T-helper 2 cell (primary cell): Measurements from ENCODE around the gene NEDD8.
"Not testable (repeated sequence)": the region's sequence is repeated elsewhere in the genome, so short reads cannot be mapped to it uniquely, and the experiment has no call there.

Source experiments
- DNase-seq, 5 experiments: peaks; one replicate each; pipeline versions ENCODE4 v3.0.0 to v3.0.0-alpha.2; 2012 to 2022

Gene NEDD8

DNA sequence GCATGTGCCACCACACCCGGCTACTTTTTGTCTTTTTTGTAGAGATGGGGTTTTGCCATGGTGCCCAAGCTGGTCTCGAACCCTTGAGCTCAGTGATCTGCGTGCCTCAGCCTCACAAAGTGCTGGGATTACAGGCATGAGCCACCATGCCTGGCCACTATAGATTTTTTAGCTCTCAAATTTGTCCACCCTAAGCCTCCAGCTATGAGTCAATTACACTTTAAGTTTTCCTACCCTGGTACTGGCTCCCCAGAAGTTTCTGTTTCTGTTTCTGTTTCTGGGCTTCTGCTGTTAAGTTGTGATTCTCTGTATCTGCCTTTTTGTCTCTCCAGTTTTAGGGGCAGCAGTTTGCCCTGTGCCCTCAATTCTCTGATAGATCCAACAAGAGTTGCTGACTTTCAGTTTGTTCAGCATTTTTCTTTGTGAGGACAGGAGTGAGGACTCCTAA is 14.6 kb upstream of the NEDD8 start:
- peak in 2 of 5 experiments; percentile 15 to 86 for DNase-seq

- not testable (repeated sequence) for DNase-seq
Observed at GRCh38 chr14:24245350-24245749, 13.2 kb upstream of the NEDD8 start.

GRCh38 chr14:24243336-24243836 is 11.2 kb upstream of the NEDD8 start:
- no peak for DNase-seq

DNA sequence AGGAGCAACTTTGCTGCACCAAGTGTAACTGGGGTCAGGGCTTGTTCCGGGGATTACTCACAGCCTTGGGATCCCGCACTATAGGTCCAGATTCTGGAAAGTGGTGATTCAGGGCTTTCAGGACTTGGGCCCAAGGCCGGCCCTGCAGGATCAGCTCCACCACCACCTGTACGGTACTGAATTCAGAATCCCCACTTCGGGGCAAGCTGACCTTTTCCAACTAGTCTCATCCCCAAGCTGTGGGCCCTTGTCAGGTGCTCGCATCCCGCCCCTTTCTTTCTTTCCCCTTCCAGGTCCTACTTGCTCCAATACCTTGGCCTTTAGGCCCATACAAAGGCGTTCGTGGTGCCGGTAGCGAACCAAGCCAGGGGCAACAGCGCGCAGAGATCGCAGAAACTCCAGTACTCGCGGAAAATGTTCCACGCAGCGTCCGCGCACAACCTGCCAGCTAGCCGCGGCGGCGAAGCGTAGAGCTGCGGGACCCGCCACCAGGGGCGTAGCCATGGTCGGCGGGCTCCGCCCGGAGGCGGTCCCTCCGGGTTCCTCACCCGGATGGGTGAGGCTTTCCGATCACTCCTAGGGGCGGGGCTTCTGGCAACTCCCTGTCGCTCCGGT is 9.8 kb upstream of the NEDD8 start:
- peak; percentile 86 to 95 (median 94) for DNase-seq

- no peak for DNase-seq
Observed at GRCh38 chr14:24240110-24240918, 8.1 kb upstream of the NEDD8 start.

DNA sequence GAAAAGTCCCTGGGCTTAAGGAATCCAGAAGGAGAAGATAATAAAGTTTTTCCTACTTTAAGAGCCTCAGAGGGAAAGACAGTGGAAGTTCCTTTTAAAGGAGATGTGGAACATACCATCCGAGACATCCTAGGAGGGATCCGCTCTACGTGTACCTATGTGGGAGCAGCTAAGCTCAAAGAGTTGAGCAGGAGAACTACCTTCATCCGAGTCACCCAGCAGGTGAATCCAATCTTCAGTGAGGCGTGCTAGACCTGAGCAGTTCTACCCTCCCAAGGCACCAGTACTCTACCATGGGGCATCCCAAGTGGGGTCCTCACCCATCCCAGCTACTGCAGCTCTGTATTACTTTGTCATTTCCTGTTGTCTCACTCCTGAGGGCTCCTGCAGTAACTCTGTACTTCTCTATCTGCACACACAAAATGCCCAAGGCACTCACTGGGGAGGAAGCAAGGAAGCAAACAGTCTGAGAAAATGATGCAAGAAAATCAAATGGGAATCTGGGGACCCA is 6.4 kb upstream of the NEDD8 start:
- DNase-seq: no peak

DNA sequence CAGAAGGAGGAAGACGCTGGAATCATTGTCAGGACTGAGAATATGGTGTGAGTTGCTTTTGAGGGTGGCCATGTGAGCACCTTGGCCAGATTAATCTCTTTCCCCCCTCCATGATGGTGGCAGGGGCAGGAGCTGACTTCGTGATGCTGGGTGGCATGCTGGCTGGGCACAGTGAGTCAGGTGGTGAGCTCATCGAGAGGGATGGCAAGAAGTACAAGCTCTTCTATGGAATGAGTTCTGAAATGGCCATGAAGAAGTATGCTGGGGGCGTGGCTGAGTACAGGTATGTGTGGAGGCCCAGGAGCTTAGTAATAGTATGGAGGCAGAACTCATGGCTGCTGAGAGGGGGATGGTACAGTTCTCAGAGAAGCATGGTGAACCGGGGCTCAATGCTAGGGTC is 6.0 kb upstream of the NEDD8 start:
- DNase-seq: no peak

DNA sequence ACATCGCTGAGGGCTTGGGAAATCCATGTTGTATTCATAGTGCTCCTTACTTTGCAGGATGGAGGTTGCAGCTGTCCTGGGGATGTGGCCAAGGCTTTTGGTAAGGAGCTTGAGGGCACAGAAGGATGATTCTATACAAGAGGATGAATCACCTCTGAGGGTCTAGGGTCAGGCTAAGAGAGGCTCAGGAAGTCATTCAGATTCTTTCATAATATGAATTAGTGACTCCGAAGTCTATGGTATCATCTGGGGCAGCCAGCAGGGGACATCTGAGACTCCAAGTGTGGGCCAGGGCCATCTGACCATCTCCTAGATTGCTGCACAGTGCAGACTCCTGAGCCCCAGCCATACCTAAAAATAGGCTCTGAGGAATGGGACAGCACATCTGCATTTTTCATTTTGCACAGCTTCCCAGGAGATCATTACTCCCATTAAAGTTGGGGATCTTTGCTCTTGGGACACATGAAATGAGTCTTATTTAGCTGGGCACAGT is 5.3 kb upstream of the NEDD8 start:
- DNase-seq: no peak

DNA sequence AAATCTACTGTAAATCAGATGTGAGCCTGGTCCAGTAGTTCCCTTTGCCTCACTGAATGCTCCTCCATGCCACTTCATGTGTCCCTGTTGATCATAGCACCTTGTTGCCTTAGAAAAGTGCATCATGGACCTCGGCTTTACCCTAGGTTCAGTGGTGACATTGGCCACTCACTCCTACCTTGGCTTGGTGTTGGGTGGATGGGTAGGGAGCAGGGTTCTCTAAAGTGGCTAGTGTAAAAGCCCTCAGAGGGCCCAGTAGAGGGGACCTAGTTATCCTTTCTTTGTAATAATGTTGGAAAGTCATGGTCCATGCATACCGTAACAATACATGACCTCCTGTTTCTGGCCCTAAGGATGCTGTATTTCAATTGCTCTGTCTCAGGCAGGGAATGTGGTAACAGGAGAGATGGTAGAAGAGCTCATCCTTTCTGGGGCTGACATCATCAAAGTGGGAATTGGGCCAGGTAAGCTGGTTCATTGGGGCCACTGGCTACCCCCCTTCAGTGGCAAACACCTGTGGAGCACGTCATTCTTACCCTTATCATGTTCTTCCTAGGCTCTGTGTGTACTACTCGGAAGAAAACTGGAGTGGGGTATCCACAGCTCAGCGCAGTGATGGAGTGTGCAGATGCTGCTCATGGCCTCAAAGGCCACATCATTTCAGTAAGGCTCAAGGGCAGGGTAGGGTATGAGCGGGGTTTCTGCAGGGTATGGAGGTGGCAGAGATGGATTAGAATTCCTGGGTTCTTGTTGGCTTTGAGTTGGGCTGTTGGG is 4.7 kb upstream of the NEDD8 start:
- DNase-seq: no peak

DNA sequence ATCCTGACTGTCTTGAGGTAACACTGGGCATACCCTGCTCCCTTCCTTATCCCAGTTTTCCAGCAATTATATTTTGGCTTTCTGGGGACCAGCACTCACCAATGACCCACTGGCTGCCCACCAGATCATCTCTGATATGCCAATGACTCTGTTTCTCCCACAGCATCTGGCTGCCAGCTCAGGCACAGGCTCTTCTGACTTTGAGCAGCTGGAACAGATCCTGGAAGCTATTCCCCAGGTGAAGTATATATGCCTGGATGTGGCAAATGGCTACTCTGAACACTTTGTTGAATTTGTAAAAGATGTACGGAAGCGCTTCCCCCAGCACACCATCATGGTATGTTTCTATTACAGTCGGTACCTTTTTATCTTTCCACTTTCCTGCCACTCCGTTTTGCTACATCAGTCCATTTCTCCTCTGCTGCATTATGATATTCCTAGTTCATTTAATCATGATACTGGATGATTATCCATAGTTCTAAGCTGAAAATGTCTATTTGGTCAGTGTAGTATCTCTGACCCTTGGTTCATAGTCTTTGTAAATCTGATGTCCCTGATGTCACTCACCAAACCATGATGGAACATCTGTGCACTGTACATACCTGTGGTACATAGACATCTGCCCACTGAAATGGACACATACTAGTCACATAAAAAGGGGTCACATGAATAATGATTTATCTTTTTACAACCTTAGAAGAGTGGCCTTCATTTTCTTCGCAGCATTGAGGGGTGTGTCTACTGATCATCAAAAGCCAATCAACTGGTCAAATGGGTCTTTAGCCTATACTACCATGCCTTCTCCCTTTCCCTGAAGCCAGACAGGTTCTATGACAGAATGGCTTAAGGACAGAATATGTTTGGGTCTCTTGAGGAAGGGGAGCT is 3.9 kb upstream of the NEDD8 start:
- DNase-seq: no peak

- DNase-seq: peak in 1 of 5 experiments; percentile 94
Observed at GRCh38 chr14:24234095-24235005, 2.2 kb upstream of the NEDD8 start.

- peak in 1 of 5 experiments; percentile 77 for DNase-seq
Observed at GRCh38 chr14:24233538-24233866, 1.3 kb upstream of the NEDD8 start.

GRCh38 chr14:24232645-24233537 is 724 bp upstream of the NEDD8 start, which contains the start of gene GMPR2:
Gene GMPR2 (plus strand): TSS chr14:24232929. CDS start chr14:24233254, 325 bp downstream.
- DNase-seq: peak in 1 of 5 experiments; percentile 46

- DNase-seq: peak in 2 of 5 experiments; percentile 34 to 53
Observed at GRCh38 chr14:24231263-24232120, 675 bp downstream of the NEDD8 start.

DNA sequence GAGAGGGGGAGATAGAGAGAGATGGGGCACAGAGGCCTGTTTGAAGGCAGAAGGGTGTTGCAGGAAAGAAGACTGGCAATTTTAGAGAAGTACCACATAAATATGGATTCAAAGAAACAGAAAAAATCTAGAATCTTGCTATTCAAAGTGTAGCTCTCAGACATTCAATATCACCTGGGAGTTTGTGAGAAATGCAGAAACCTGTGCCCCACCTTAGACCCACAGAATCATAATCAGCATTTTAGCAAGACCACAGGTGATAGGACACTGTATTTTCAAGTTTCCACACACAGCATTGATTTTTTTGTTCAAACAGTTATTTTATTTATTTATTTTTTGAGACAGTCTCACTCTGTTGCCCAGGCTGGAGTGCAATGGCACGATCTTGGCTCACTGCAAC is 3.3 kb downstream of the NEDD8 start:
- DNase-seq: no peak

DNA sequence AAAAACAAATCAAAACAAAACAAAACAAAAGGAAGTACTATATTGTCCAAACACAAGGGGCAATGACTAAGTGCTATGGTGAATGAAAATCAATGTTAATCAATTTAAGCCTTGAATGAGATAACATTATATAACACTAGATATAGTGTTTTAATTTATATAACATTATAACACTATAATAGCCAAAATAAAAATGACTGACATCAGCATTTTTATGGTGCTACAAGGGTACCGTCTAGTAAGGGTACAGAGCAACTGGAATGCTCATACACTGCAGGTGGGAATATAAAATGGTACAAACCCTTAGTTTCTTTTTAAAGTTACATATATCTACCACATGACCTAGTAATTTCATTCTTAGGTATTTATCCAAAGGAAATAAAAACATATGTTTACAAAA is 5.7 kb downstream of the NEDD8 start:
- DNase-seq: no peak

DNA sequence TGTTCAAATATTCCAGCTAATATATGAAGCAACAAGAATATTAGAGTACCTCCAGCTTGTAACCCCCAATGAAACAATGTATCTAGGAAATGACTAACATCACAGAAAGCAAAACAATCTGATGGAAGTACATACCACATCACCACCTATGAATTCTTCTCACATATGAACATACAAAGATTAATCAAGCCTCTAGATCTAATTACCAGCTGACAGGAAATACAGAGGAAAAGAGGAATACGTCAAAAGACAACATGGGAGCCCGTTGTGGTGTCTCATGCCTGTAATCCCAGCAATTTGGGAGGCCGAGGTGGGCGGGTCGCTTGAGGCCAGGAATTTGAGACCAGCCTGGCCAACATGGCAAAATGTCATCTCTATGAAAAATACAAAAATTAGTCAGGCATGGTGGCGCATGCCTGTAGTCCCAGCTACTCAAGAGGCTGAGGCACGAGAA is 7.5 kb downstream of the NEDD8 start:
- no peak for DNase-seq

DNA sequence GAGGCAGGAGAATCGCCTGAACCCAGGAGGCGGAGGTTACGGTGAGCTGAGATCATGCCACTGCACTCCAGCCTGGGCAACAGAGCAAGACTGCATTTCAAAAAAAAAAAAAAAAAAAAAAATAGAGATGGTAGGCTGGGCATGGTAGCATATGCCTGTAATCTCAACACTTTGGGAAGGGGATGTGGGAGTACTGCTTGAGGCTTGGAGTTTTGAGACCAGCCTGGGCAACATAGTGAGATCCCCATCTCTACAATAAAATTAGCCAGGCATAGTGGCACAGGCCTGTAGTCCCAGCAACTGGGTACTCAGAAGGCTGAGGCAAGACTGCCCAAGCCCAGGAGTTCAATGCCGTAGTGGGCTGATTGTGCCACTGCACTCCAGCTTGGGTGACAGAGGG is 9.2 kb downstream of the NEDD8 start:
- not testable (repeated sequence) for DNase-seq
